SU-DHL-6 (cell line): ENCODE measurements around the gene TRPM8.

Source experiments
- H2AFZ ChIP-seq: fragments of 200-600 bp; sonication (generic); 2 replicates; pipeline ENCODE4 v1.6.1; 2014; ENCODE audit warnings: low read depth, mild to moderate bottlenecking, moderate library complexity, mixed read lengths, antibody characterized with exemption, low read length; ENCODE audit not compliant: severe bottlenecking
- H3F3A ChIP-seq: fragments of 200-600 bp; shearing (Covaris generic); 2 replicates; pipeline ENCODE4 v1.6.0; 2016; ENCODE audit warnings: antibody characterized with exemption, mild to moderate bottlenecking; ENCODE audit not compliant: insufficient read depth
- H3K27ac ChIP-seq: fragments of 200-600 bp; sonication (generic); 2 replicates; pipeline ENCODE4 v1.5.1; 2016; ENCODE audit warnings: low read depth, mild to moderate bottlenecking, low read length, moderate library complexity, mixed read lengths
- H3K27me3 ChIP-seq: fragments of 200-600 bp; sonication (generic), shearing (Covaris generic); 2 replicates; pipeline ENCODE4 v1.6.0; 2014; ENCODE audit warnings: mild to moderate bottlenecking, low read length
- H3K36me3 ChIP-seq: fragments of 200-600 bp; sonication (generic); 2 replicates; pipeline ENCODE4 v1.6.1; 2014; ENCODE audit warnings: mild to moderate bottlenecking, low read length, mixed read lengths
- H3K4me2 ChIP-seq: fragments of 300-600, 200-600 bp; shearing (Covaris generic), sonication (generic); 2 replicates; pipeline ENCODE4 v1.6.0; 2014; ENCODE audit warnings: low read length, low read depth, mild to moderate bottlenecking; ENCODE audit not compliant: poor library complexity, severe bottlenecking
- H3K4me3 ChIP-seq: fragments of 200-600 bp; sonication (generic); 2 replicates; pipeline ENCODE4 v1.5.1; 2014; ENCODE audit warnings: antibody characterized with exemption, low read length, mild to moderate bottlenecking, mixed read lengths; ENCODE audit not compliant: insufficient read depth, poor library complexity, severe bottlenecking
- H3K79me2 ChIP-seq: fragments of 200-600 bp; sonication (generic); 2 replicates; pipeline ENCODE4 v1.6.1; 2014; ENCODE audit warnings: mild to moderate bottlenecking, low read length, moderate library complexity; ENCODE audit not compliant: insufficient read depth
- H3K9ac ChIP-seq: fragments of 200-600 bp; sonication (generic); 2 replicates; pipeline ENCODE4 v1.7.0; 2014; ENCODE audit warnings: mild to moderate bottlenecking, low read length
- H3K9me2 ChIP-seq: fragments of 200-600 bp; sonication (generic); replicated peaks from 2 replicates; pipeline ENCODE4 v1.6.1; 2014; ENCODE audit warnings: low read length; ENCODE audit not compliant: insufficient read depth
- H3K9me3 ChIP-seq: fragments of 200-600 bp; sonication (generic); 2 replicates; pipeline ENCODE4 v1.6.1; 2014; ENCODE audit warnings: low read length, mixed read lengths; ENCODE audit not compliant: insufficient read depth
- H4K20me1 ChIP-seq: fragments of 200-600 bp; sonication (generic); 2 replicates; pipeline ENCODE4 v1.6.1; 2014; ENCODE audit warnings: low read depth, mild to moderate bottlenecking, antibody characterized with exemption, low read length, moderate library complexity, mixed read lengths
- CTCF ChIP-seq: fragments of 200-600 bp; sonication (generic); IDR thresholded peaks from one replicate; pipeline ENCODE4 v1.5.1; 2017; ENCODE audit warnings: antibody characterized with exemption, mild to moderate bottlenecking, low read length, moderate library complexity; ENCODE audit not compliant: insufficient read depth, poor library complexity, severe bottlenecking
- EZH2phosphoT487 ChIP-seq: fragments of 200-600 bp; sonication (generic), shearing (Covaris generic); conservative IDR thresholded peaks from 2 replicates; pipeline ENCODE4 v1.6.1; 2018; ENCODE audit warnings: mild to moderate bottlenecking, antibody characterized with exemption, low read length, moderate library complexity, mixed read lengths

TRPM8 gene

DNA sequence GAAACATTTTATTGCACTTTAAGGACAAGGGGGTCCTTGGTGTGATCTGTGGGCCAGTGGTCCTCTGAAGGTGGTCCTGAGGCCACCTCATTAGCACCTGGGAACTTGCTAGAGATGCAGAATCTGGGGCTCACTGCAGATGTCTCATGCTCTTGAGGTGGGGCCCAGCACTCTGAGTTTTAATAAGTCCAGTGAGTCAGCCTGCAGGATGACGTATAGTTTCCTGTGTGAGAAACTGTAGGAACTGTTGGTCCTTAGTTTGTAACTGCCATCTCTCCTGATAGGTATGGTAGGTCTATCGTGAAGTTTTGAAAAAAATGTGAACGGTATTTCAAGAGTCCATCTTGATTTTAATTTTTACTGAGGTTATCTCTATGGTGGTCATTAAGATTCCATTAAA lies 2.8 kb downstream of the TRPM8 start:
- H3F3A ChIP-seq: no peaks in the 10 kb centered on the region
- no peak overlapping the region for H3K27ac ChIP-seq
- no peaks in the 10 kb centered on the region for H3K9me2 ChIP-seq
- no peaks in the 10 kb centered on the region for H3K36me3 ChIP-seq
- no peak overlapping the region for H3K9ac ChIP-seq
- no peaks in the 10 kb centered on the region for H3K79me2 ChIP-seq
- H3K9me3 ChIP-seq: no peaks in the 10 kb centered on the region
- H3K27me3 ChIP-seq: no peaks in the 10 kb centered on the region
- H3K4me2 ChIP-seq: no peak overlapping the region
- no peak overlapping the region for H3K4me3 ChIP-seq
- H4K20me1 ChIP-seq: no peaks in the 10 kb centered on the region
- TF ChIP-seq EZH2phosphoT487 (no peak), CTCF (no peak)
- no peak overlapping the region for H2AFZ ChIP-seq

- Histone ChIP-seq H3K9me3 (no peaks in the 10 kb centered on the region), H3K4me2 (no peak overlapping the region), H2AFZ (no peak overlapping the region), H3K27ac (no peak overlapping the region), H3K4me3 (no peak overlapping the region), H3F3A (no peaks in the 10 kb centered on the region), H3K79me2 (no peaks in the 10 kb centered on the region), H3K36me3 (no peaks in the 10 kb centered on the region), H4K20me1 (no peaks in the 10 kb centered on the region), H3K9ac (no peak overlapping the region), H3K27me3 (no peaks in the 10 kb centered on the region), H3K9me2 (no peaks in the 10 kb centered on the region)
- no peak for TF ChIP-seq EZH2phosphoT487
- TF ChIP-seq CTCF: no peak
Measured at GRCh38 chr2:233922471-233922870, 5.3 kb downstream of the TRPM8 start.

- H3K79me2 ChIP-seq: no peaks in the 10 kb centered on the region
- H3K9ac ChIP-seq: no peak overlapping the region
- H2AFZ ChIP-seq: no peak overlapping the region
- H3K4me2 ChIP-seq: no peak overlapping the region
- H3K9me2 ChIP-seq: no peaks in the 10 kb centered on the region
- H3K9me3 ChIP-seq: no peaks in the 10 kb centered on the region
- TF ChIP-seq CTCF (no peak), EZH2phosphoT487 (no peak)
- H3K27ac ChIP-seq: no peak overlapping the region
- no peaks in the 10 kb centered on the region for H3K36me3 ChIP-seq
- H3K4me3 ChIP-seq: no peak overlapping the region
- H3K27me3 ChIP-seq: no peaks in the 10 kb centered on the region
- no peaks in the 10 kb centered on the region for H3F3A ChIP-seq
- no peaks in the 10 kb centered on the region for H4K20me1 ChIP-seq
Measured at GRCh38 chr2:233925402-233925801, 8.2 kb downstream of the TRPM8 start.
